Natural killer cell treated with Interleukin-12 subunit alpha and Interleukin-12 subunit beta and Interleukin-15 and Interleukin-18, amount 100 ng/mL, for 72 hours (primary cell): Measurements from ENCODE around the gene ANKRD29. TPM values are rescaled to one million over a fixed set of nuclear protein-coding genes. Genes with fewer than 3 reads are reported as not detected.

Source experiments
- ATAC-seq, 2 donors: fragments of 150-1000 bp; cut with Tn5 transposase in 1 of 2; sonication (Bioruptor Pico), chemical (Tn5 transposase) in 1 of 2; 2 replicates each; pipeline ENCODE4 v1.10.0; 2021
- DNase-seq: peaks from one replicate; pipeline ENCODE4 v3.0.0; 2022; ENCODE audit warnings: low spot score
- H3K27ac Mint-ChIP-seq, 2 donors: 1 replicate in 1 of 2; 2 replicates in 1 of 2; pipeline ENCODE4 v1.8.0; 2022; ENCODE audit warnings: mixed read lengths in 2 of 2, mild to moderate bottlenecking in 1 of 2, moderate library complexity in 1 of 2
- H3K27me3 Mint-ChIP-seq, 2 donors: 1 replicate in 1 of 2; 2 replicates in 1 of 2; pipeline ENCODE4 v1.8.0; 2022; ENCODE audit warnings: mixed read lengths in 2 of 2
- H3K36me3 Mint-ChIP-seq: one replicate; pipeline ENCODE4 v1.8.0; 2022; ENCODE audit warnings: mixed read lengths
- H3K4me1 Mint-ChIP-seq, 2 donors: 1 replicate in 1 of 2; 2 replicates in 1 of 2; pipeline ENCODE4 v1.8.0; 2022; ENCODE audit warnings: low read depth in 2 of 2, mixed read lengths in 2 of 2, mild to moderate bottlenecking in 1 of 2
- H3K4me3 Mint-ChIP-seq: one replicate; pipeline ENCODE4 v1.8.0; 2022; ENCODE audit warnings: mixed read lengths
- H3K9me3 Mint-ChIP-seq: 2 replicates; pipeline ENCODE4 v1.8.0; 2022; ENCODE audit warnings: mixed read lengths
- total RNA-seq, 2 donors: library from RNA; stranded (reverse); gene quantifications; one replicate each; pipeline ENCODE4 v1.2.3, GENCODE V29; 2022

ANKRD29 gene
- total RNA-seq, 2 donors from 2014 or later: not detected

DNA sequence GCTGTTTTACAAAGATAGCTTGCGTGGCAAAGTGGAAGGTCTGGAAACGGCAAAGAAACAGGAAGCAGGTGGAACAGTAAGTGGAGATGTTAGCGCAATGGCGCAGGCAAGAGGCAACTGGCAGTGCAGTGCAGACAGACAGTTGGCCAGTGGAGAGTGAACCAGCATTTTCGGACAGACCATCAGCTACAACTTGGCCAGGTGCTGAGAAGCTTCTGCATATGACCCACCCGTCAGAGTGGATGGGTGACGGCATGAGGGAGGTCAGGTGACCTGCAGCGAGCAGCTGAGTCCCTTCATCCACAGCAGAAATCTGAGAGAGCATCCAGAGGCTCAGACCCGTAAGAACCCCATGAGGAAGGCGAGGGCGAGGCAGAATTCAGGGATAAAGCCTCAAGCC is 110.2 kb downstream of the ANKRD29 start:
- Mint-ChIP-seq H3K36me3 (peaks cover 39% of the 10 kb centered on the region), H3K9me3 (no peaks in the 10 kb centered on the region), H3K27ac (peak overlapping the region in 1 of 2 donors; percentile 20), H3K4me3 (no peak overlapping the region), H3K4me1 (peaks cover 5 to 26% of the 10 kb centered on the region in 2 donors), H3K27me3 (no peaks in the 10 kb centered on the region)
- no peak for DNase-seq
- ATAC-seq: no peak

DNA sequence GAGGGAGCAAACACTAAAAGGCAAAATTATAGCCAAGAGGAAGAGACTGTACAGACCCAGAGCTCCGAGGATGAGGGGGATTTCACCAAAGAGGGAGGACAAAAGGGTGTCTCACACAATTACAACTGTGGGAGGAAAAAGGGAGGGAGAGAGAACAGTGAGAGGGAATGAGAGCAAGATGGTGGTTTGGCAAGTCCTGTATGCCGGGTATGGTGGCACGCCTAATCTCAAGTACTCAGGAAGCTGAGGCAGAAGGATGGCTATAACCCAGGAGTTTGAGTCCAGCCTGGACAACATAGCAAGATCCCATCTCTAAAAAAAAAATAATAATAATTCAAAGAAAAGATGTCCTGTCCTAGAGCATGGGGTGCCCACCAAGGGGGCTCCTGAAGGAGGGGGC is 110.7 kb downstream of the ANKRD29 start:
- no peaks in the 10 kb centered on the region for H3K9me3 Mint-ChIP-seq
- peak overlapping the region in 1 of 2 donors; percentile 20 for H3K27ac Mint-ChIP-seq
- H3K27me3 Mint-ChIP-seq: no peaks in the 10 kb centered on the region
- H3K4me3 Mint-ChIP-seq: no peak overlapping the region
- ATAC-seq (no peak), DNase-seq (no peak)
- peaks cover 5 to 23% of the 10 kb centered on the region in 2 donors for H3K4me1 Mint-ChIP-seq
- peaks cover 38% of the 10 kb centered on the region for H3K36me3 Mint-ChIP-seq

DNA sequence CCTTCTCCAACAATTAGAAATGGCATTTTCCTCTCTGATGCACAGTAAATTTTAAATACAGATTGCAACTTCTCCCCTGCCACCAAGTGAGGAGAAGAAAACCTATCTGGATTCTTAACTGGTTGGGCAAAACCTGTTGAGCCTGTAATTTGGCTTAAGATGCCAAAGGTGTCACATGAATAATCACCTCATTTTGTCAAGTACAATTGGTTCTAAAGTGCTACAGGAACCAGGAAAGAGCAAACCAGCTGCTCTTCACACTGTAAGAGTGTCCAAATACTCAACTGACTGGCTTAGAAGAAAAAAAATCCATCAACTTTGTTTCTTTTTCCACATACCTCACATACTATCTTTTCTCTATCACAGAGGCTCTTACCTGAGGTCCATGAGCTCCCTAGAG is 111.8 kb downstream of the ANKRD29 start:
- Mint-ChIP-seq H3K4me1 (peaks cover 9 to 26% of the 10 kb centered on the region in 2 donors), H3K27me3 (no peaks in the 10 kb centered on the region), H3K36me3 (peaks cover 41% of the 10 kb centered on the region), H3K4me3 (no peak overlapping the region), H3K27ac (peak overlapping the region in 1 of 2 donors; percentile 20), H3K9me3 (no peaks in the 10 kb centered on the region)
- no peak for ATAC-seq
- DNase-seq: no peak

Other genes with a start within 250 kb of the ANKRD29 start
- 10 to 100 TPM; 71.5 to 95.4 TPM for gene RIOK3, start 209.6 kb downstream of the ANKRD29 start, total RNA-seq
- gene RMC1, start 159.4 kb downstream of the ANKRD29 start, total RNA-seq: 10 to 100 TPM; 58.8 to 61.1 TPM
- 10 to 100 TPM; 87.6 to 88.3 TPM for gene NPC1, start 76.4 kb downstream of the ANKRD29 start, total RNA-seq
- gene LAMA3, start 26.5 kb upstream of the ANKRD29 start, total RNA-seq: under 1 TPM; 0.10 to 0.11 TPM